ENCODE data around the gene ORAI3. TPM values are rescaled to one million over a fixed set of nuclear protein-coding genes. Genes with fewer than 3 reads are reported as not detected.
A peak's percentile ranks its signal among the peaks of the same experiment; 100 is the strongest.
"Not testable (repeated sequence)": the region's sequence is repeated elsewhere in the genome, so short reads cannot be mapped to it uniquely, and the experiment has no call there.

Gene ORAI3
- total RNA-seq, 4 donors from 2014 or later = 10.3 to 15.6 (median 12.5) TPM

DNA sequence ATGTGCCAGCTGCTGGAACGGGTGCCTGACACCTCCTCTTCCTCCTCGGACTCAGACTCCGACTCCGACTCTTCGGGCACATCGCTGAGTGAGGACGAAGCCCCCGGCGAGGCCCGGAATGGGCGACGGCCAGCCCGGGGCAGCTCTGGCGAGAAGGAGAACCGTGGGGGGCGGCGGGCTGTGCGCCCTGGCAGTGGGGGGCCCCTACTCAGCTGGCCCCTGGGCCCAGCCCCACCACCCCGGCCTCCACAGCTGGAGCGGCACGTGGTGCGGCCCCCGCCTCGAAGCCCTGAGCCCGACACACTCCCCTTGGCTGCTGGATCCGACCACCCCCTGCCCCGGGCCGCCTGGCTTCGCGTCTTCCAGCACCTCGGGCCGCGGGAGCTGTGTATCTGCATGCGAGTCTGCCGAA is 18.7 kb upstream of the ORAI3 start:
- Histone ChIP-seq H3K27me3 (no peaks in the 10 kb centered on the region), H3K36me3 (peaks cover 0 to 7% of the 10 kb centered on the region in 2 donors), H3K9me3 (no peaks in the 10 kb centered on the region), H3K4me3 (no peak overlapping the region), H3K4me1 (peaks cover 0 to 5% of the 10 kb centered on the region in 2 donors), H3K27ac (no peak overlapping the region)
- ATAC-seq = no peak
- DNase-seq = no peak
- intact Hi-C loops (cut with DNase I; ENCODE audit: low total_unique reads) = no loop called here
- no peak for TF ChIP-seq POLR2A (IDR thresholded peaks at IDR 0.05)
- TF ChIP-seq, protein P1, sequence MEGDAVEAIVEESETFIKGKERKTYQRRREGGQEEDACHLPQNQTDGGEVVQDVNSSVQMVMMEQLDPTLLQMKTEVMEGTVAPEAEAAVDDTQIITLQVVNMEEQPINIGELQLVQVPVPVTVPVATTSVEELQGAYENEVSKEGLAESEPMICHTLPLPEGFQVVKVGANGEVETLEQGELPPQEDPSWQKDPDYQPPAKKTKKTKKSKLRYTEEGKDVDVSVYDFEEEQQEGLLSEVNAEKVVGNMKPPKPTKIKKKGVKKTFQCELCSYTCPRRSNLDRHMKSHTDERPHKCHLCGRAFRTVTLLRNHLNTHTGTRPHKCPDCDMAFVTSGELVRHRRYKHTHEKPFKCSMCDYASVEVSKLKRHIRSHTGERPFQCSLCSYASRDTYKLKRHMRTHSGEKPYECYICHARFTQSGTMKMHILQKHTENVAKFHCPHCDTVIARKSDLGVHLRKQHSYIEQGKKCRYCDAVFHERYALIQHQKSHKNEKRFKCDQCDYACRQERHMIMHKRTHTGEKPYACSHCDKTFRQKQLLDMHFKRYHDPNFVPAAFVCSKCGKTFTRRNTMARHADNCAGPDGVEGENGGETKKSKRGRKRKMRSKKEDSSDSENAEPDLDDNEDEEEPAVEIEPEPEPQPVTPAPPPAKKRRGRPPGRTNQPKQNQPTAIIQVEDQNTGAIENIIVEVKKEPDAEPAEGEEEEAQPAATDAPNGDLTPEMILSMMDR (IDR thresholded peaks at IDR 0.05 in 4 of 5, conservative IDR thresholded peaks at IDR 0.05 in 1 of 5) = no peak
- in situ Hi-C loops (cut with MboI; ENCODE audit: low sequenced_read_pairs in 4 of 4) = no loop called here

GRCh38 chr16:30931068-30931650 is 17.7 kb upstream of the ORAI3 start:
- in situ Hi-C loops (cut with MboI; ENCODE audit: low sequenced_read_pairs in 4 of 4) = no loop called here
- H3K36me3 ChIP-seq = peaks cover 0 to 7% of the 10 kb centered on the region in 2 donors
- intact Hi-C loops (cut with DNase I; ENCODE audit: low total_unique reads) = no loop called here
- H3K9me3 ChIP-seq = no peaks in the 10 kb centered on the region
- no peak overlapping the region for H3K27ac ChIP-seq
- ATAC-seq (no peak), DNase-seq (no peak)
- peaks cover 0 to 5% of the 10 kb centered on the region in 2 donors for H3K4me1 ChIP-seq
- TF ChIP-seq POLR2A (IDR thresholded peaks at IDR 0.05) = no peak
- TF ChIP-seq, protein P1 (IDR thresholded peaks at IDR 0.05 in 4 of 5, conservative IDR thresholded peaks at IDR 0.05 in 1 of 5) = no peak
- no peaks in the 10 kb centered on the region for H3K27me3 ChIP-seq
- no peak overlapping the region for H3K4me3 ChIP-seq

DNA sequence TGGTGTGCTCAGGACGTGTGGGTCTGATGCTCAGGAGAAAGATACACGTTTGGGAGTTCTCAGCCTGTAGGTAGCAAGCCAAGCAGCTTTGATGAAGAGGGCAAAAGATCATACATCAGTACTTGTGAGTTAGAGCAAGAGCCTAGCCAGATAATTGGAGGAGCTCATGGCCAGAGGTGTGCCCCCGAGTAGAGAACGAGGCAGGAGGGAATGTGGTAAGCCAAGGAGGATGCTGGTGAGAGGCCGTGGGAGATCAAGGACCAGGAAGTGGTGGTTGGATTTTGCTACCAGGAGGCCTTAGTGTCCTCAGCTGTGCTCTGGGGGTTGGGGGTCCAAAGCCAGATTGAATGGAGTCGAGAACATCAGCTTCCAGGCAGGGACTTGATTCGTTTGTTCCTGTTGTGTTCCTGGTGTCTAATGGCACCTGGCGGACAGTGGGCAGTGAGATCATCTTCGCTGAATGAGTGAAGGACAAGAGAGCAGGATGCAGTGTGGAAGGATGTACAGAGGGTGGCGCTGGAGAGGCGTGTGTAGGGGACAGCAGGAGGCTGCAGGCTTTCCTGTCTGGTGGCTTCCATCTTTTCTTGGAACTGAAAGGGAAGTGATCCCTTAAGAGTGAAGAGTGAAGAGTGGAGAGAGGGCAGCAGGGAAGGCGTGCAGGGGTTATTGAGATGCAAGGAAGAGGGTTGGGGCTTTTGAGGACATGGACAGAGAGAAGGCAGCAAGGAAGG is 13.9 kb upstream of the ORAI3 start:
- no peak overlapping the region for H3K4me3 ChIP-seq
- no peaks in the 10 kb centered on the region for H3K9me3 ChIP-seq
- in situ Hi-C loops (cut with MboI; ENCODE audit: low sequenced_read_pairs in 4 of 4) = no loop called here
- intact Hi-C loops (cut with DNase I; ENCODE audit: low total_unique reads) = no loop called here
- H3K27ac ChIP-seq = no peak overlapping the region
- peak in 1 of 2 donors; percentile 57 for DNase-seq
- no peaks in the 10 kb centered on the region for H3K27me3 ChIP-seq
- H3K36me3 ChIP-seq = peaks cover 0 to 7% of the 10 kb centered on the region in 2 donors
- ATAC-seq = peak in 1 of 2 donors; percentile 67
- no peaks in the 10 kb centered on the region for H3K4me1 ChIP-seq
- TF ChIP-seq, protein P1 (IDR thresholded peaks at IDR 0.05 in 4 of 5, conservative IDR thresholded peaks at IDR 0.05 in 1 of 5) = peak in 4 of 5 experiments; percentile 22 to 51 (median 32)
- TF ChIP-seq POLR2A (IDR thresholded peaks at IDR 0.05) = no peak

DNA sequence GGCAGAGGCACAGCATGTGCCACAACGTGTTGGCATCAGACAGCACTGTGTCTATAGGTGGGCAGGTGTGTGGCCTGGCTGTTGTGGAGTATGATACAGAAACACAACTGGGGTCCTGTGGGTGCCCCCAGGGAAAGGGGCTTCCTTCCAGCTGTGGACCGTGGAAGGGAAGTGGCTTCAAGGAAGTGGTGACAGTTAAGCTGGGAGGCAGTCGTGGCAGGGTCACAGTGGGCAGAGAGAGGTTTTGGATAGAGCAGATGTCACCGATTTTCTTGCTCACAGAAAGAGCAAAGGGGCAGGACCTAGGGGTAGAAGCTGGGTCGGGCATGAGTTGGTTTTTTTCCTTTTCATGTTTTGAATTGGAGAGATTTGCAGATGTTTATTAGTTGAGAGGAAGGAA is 11.2 kb upstream of the ORAI3 start:
- no peak for DNase-seq
- in situ Hi-C loops (cut with MboI; ENCODE audit: low sequenced_read_pairs in 4 of 4) = no loop called here
- no peak overlapping the region for H3K27ac ChIP-seq

DNA sequence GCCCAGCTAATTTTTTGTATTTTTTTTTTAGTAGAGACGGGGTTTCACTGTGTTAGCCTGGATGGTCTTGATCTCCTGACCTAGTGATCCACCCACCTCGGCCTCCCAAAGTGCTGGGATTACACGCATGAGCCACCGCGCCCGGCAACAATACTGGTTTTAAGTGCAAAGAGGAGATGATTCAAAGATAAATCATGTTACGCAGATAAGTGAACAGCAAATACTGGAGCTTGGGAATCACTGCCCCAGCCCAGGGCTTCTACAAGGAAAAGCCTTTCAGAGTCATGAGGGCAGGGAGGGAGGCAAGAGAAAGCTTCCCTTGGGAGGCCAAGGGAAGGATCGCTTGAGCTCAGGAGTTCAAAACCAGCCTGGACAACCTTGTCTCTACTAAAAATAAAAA is 9.3 kb upstream of the ORAI3 start:
- ATAC-seq; in situ Hi-C loops (cut with MboI; ENCODE audit: low sequenced_read_pairs in 4 of 4); H3K9me3 ChIP-seq; H3K36me3 ChIP-seq; H3K27me3 ChIP-seq; H3K4me3 ChIP-seq; DNase-seq; H3K27ac ChIP-seq; H3K4me1 ChIP-seq; intact Hi-C loops (cut with DNase I; ENCODE audit: low total_unique reads): not testable (repeated sequence)

More for the DNA sequence above, 11.2 kb upstream of the ORAI3 start:
- TF ChIP-seq, protein P1 (IDR thresholded peaks at IDR 0.05 in 4 of 5, conservative IDR thresholded peaks at IDR 0.05 in 1 of 5) = no peak
- no peak for TF ChIP-seq POLR2A (IDR thresholded peaks at IDR 0.05)
- no peaks in the 10 kb centered on the region for H3K27me3 ChIP-seq
- H3K9me3 ChIP-seq = no peaks in the 10 kb centered on the region
- ATAC-seq = no peak
- peaks cover 5 to 6% of the 10 kb centered on the region in 2 donors for H3K4me1 ChIP-seq
- H3K4me3 ChIP-seq = no peak overlapping the region
- H3K36me3 ChIP-seq = peaks cover 0 to 5% of the 10 kb centered on the region in 2 donors
- intact Hi-C loops (cut with DNase I; ENCODE audit: low total_unique reads) = no loop called here

All from gastrocnemius medialis (tissue), 4 donors.